Islet of Langerhans (tissue), 1 donor: Measurements from ENCODE around the gene PTTG1IP.

ENCODE experiments used
- FAIRE-seq: peaks from one replicate; lab custom pipeline; 2011; peaks lifted over from hg19 to GRCh38; lab: Jason Lieb, UNC

PTTG1IP gene

DNA sequence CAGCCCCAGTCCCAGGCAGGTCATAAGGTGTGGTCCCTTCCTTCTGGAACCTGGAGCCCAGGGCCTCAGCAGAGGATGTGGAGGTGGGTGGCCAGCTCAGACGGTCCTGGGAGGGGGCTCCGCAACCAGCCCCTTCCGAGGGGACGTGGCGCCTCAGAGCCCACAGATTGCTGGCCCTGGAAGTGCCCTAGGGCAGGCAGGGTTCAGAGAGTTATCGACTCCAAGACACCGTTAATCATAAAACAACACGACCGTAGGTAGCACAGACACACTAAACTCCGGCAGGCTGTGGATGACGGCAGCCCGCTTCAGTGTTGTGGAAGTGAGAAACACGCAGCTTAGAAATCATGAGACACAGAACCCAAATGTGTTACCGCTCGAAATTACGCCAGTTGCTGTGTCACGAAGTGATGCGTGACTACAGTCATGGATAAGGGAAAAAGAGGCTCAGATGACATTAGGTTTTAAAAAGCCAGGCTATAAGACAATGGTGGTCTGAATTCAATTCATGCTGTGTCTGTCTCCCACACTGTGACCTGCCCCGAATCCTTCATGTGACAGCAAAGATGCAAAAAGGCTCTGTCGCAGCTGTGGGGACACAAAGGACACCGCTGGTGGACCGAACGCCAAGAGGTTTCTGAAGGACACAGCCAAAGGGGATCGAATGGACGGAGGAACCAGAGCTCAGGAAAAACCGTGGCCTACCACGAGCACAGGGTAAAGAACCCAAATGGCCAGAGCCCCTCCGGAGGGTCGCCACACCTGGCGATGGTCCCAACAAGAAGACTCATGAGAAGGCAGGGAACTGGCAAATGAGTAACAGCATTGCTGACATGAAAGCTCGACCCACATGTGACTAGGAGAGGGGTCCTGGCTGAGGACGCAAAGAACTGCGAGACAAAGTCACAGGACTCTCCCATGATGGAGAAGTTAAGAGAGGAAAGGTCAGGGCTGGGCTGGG, 53.9 kb downstream of the PTTG1IP start:
- no peak for FAIRE-seq

- FAIRE-seq: no peak
Observed at GRCh38 chr21:44818640-44819011, 54.9 kb downstream of the PTTG1IP start.

- FAIRE-seq: no peak
Observed at GRCh38 chr21:44817914-44818639, 55.4 kb downstream of the PTTG1IP start, which contains the start of gene SUMO3. Gene SUMO3 (minus strand): TSS chr21:44818062. CDS start chr21:44817968, 94 bp downstream.

DNA sequence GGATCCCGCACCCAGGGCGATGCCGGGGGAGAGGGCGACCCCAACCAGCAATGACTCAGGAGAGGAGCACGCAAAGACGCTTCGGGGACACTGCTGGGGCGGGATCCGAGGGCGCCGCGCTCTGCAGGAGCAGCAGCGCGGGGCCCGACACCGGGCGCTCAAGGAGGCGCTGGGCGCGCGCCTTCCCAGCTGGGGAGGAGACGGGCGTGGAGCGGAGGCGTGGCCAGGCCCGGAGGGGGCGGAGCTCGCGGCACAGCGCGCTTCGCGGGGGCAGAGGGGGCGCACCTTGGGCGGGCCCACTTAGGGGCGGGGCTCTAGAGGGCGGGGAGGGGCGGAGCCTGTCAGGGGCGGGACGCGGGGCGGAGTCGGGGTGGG, 56.0 kb downstream of the PTTG1IP start:
- no peak for FAIRE-seq

GRCh38 chr21:44816761-44817505, 56.6 kb downstream of the PTTG1IP start:
- no peak for FAIRE-seq

DNA sequence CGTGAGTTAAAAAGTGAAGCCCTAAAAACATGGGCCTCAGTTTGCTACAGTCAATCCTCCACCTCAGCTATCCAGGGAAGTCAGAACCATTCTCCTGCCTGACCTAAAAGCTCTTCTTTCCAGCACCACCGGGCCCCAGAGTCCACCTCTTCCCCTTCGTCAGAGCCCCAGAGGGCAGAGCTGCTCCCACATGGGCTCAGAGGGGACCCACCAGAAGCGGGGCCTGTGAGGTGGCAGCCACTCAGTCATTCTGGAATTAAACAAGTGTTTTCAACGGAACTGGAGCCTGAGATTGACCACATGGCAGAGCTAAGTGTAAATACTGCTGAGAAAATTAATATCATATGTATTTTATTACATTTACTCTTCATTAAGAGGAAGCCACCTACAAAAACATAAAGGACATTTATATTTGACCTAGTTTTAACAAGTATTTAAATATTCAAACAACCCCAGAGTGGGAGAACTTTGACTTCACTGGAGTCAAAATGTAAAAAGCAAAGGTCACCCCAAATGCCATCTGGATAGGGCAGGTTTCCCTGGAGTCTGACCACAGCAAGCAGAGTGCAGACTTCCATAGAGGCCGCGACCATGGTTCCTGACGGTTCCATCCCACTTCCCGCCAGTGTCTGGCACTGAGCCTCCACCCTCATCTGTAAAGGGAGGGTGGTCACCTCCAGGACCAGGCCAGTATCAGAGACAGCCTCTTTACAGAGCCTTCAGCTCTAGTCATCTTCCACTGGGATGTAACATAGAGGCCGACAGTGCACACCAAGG, 57.5 kb downstream of the PTTG1IP start:
- no peak for FAIRE-seq

- FAIRE-seq: no peak
Observed at GRCh38 chr21:44815225-44815624, 58.3 kb downstream of the PTTG1IP start.

DNA sequence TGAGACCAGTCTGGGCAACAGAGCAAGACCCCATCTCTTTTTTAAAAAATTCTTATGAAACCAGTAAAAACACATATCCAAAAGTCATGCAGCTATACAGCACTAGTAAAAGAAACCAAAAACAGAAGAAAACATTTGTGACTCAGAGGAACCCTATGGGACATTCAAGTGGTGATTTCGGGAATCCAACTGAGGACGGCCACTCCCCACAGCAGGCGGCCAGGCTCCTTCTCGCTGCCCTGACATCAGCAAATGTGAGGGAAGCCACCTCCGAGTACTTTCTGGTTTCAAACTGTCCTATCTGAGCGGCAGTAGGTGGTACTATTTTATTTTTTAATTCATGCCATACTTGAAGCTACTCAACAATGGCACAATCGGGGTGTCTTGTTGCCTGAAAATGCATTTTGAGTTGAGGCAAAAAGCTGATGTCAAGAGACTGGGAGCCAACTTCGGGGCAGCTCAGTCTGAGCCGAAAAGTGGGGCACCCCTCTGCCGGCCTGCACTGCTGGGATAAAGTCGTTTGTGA, 58.9 kb downstream of the PTTG1IP start:
- FAIRE-seq: no peak

- no peak for FAIRE-seq
Observed at GRCh38 chr21:44813727-44814126, 59.8 kb downstream of the PTTG1IP start.

DNA sequence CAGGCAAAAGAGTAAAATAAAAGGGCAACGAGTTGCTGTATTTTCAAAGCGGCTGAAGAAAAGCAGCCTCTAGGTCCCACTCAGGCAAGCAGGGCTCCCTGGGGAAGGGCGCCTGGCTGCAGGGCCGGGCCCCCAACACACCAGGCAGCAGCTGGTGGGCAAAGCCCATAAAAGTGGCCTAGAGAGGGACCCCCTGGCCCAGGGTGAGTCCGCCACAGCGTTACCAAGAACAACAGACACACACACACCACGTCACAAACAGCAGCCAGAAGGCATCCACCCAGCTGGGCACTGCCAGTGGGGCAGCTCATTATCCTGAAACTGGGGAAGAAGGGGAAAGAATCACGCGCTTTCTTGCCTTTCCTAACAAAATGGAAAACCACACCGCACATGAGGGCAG, 60.3 kb downstream of the PTTG1IP start:
- no peak for FAIRE-seq

DNA sequence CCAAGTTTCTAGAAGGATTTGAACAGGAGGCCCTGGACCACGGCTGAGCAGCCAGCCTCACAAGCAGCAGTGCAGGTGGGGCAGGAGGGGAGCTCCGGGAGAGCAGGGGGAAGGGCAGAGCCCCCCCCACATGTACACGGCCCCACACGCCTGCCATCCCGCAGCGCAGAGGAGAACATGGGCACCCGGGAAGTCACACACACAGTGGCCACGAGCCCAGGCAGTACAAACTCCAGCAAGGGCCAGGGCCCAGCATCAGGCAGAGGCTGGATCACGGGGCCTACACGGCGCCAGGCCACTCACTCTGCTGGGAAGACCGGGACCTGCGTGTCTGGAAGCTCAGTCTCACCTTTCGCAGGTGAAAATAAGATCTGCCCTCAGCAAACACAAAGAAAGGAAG, 60.9 kb downstream of the PTTG1IP start:
- no peak for FAIRE-seq

- no peak for FAIRE-seq
Observed at GRCh38 chr21:44810779-44811178, 62.7 kb downstream of the PTTG1IP start.

DNA sequence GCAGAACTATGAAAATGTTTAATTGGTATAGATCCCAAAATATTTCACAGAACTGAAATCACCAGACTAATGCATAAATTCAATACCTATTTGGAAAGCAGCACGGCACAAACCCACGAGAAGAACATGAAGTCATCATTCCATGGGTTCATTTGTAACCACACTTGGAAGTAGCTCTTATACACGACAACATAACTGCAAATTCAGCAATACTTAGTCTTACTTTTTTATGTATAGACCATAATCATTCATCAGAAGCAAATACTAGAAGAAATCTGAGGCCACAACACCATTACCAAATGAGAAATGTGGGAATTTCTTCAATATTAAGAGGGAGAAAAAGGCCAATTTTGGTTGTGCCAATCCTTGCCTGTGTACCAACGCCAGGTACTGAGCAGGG, 67.6 kb downstream of the PTTG1IP start:
- FAIRE-seq: no peak

- no peak for FAIRE-seq
Observed at GRCh38 chr21:44805226-44805625, 68.3 kb downstream of the PTTG1IP start.

- FAIRE-seq: no peak
Observed at GRCh38 chr21:44804762-44805161, 68.7 kb downstream of the PTTG1IP start.

GRCh38 chr21:44803651-44804050, 69.8 kb downstream of the PTTG1IP start:
- no peak for FAIRE-seq

GRCh38 chr21:44802396-44803153, 70.9 kb downstream of the PTTG1IP start:
- no peak for FAIRE-seq

GRCh38 chr21:44801468-44802395, 71.8 kb downstream of the PTTG1IP start, which contains the start of gene UBE2G2:
Gene UBE2G2 (minus strand): TSS chr21:44801820. CDS start chr21:44801748, 72 bp downstream.
- no peak for FAIRE-seq

DNA sequence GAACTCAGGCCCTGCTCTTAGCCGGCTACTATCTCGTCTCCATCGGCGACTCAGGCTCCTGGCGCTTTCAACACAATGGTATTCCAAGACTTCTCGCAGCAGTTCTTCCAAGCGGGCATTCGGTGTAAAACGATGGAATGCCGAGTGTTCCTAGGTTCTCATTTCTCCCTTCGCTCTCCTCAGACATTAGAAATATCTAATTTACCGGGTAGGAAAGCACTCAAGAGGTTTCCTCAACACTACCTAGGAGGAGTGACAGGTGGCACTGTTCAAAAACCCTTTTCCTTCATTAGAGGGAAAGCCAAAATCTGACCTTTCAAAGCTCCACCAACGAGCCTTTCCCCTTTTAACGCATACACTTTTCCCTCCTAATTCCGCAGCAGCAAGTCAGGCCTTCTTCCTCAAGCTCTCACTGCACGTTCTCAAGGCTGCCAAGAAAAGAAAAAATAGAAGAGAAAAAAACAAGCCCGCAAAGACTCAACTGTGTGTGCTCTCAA, 72.5 kb downstream of the PTTG1IP start:
- FAIRE-seq: no peak
